Stimulated activated CD4-positive, alpha-beta T cell treated with anti-CD3 and anti-CD28 coated beads, Interleukin-4, amount 100 ng/mL, for 4 hours (primary cell): ENCODE measurements around the gene FABP3.
"Not testable (repeated sequence)": the region's sequence is repeated elsewhere in the genome, so short reads cannot be mapped to it uniquely, and the experiment has no call there.

Experiments used
- DNase-seq, 2 experiments: peaks; one replicate each; pipeline ENCODE4 v3.0.0-alpha.2; 2020

Gene FABP3

GRCh38 chr1:31397360-31398095, 24.7 kb upstream of the FABP3 start:
- DNase-seq: no peak

DNA sequence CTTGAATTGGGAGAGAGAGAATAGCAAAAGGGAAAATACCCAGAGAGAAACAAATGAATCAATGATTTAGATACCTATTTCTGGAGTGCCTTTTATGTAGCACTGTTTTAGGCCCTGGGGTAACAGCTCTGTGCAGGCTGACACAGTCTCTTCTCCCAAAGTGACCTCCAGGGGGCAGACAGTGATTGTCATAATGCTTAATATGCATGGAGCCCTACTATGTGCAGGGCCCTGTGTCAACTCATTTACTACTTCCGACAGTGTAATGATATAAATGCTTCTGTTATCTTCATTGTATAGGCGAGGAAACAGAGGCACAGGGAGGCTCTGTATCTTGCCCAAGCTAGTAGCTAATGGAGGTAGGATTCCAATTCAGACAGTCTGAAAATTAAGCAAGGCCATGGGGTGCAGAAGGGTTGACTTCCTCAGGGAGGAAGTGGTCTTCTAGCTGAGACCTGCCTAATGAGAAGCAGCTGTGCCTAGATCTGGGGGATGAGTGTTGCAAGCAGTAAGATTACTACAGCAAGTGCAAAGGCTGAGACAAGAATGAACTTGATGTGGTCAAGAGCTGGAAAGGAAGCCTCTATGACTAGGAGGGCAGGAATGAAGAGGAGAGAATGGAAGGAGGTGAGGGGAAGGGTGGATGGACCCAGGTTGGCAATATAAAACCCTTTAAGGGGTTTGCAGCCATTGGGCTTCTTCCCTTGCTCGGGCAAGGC, 23.9 kb upstream of the FABP3 start:
- DNase-seq: no peak

DNA sequence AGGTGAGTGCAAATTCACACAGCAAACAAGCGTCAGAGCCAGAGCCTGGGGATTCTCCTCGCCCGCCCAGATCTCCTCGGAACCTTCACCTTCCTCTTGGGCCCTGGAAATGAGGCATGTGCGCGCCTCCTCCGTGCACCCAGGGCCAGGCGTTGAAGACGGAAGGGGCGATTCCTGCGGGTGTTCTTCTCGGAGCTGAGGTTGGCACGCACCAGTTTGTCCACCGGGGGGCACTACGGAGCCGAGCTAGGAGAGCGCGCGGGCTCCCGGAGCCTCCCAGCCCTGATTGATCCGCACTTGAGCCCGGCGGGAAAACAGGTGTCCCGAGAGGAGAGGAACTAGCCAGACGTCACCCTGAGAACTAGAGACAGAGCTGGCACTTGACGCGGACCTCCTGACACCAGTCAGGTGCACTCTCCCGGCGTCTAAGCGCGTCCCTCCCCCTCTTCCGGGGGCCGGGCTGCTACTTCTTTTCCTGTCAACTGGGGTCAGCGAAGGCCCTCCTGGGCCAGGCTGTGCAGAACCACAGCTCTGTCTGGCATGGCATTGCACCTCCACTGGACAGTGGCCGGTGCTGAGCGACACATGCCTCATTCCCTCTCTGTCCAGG, 21.8 kb upstream of the FABP3 start:
- DNase-seq: peak; percentile 66 to 79

DNA sequence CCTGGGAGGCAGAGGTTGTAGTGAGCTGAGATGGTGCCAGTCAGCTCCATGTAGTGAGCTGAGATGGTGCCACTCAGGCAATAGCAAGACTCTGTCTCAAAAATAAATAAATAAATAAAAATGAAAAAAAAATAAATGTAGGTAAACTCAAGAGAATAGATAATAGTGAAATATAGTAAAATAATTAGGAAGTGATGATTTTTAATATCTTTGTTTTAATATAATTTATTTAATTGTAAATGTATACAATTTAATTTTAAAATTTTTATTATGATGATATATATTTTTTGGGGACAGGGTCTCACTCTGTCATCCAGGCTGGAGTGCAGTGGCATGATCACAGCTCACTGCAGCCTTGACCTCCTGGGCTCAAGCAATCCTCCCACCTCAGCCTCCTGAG, 20.6 kb upstream of the FABP3 start:
- DNase-seq: no peak

- DNase-seq: no peak
These were observed 17.2 kb upstream of the FABP3 start for GRCh38 chr1:31390071-31390470.

DNA sequence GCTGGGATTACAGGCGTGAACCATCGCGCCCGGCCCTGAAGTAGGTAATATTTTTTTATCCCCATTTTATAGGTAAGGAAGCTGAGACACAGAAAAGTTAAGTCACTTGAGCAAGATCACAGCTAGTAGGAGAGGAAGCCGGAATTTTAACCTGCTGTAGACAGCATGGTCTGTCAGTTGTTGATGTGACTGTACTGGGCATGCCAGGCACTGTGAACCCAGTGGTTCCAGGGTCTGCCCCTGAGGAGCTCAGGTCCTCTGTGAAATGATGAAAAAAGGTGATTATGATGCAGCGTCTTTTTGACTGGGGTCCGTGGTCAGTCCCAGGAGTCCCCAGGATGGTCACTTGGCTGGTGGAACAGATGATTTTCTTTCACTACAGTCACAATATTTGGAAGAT, 16.7 kb upstream of the FABP3 start:
- DNase-seq: no peak

DNA sequence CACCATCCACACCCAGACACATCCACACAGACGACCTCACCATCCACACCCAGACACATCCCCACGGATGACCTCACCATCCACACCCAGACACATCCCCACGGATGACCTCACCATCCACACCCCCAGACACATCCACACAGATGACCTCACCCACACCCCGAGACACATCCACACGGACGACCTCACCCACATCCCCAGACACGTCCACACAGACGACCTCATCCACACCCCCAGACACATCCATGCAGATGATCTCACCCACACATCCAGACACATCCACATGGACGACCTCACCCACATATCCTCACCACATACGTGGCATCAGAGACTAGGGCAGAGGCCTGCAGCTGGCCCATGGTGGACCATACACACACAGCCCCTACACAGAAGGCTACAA, 14.7 kb upstream of the FABP3 start:
- no peak for DNase-seq

DNA sequence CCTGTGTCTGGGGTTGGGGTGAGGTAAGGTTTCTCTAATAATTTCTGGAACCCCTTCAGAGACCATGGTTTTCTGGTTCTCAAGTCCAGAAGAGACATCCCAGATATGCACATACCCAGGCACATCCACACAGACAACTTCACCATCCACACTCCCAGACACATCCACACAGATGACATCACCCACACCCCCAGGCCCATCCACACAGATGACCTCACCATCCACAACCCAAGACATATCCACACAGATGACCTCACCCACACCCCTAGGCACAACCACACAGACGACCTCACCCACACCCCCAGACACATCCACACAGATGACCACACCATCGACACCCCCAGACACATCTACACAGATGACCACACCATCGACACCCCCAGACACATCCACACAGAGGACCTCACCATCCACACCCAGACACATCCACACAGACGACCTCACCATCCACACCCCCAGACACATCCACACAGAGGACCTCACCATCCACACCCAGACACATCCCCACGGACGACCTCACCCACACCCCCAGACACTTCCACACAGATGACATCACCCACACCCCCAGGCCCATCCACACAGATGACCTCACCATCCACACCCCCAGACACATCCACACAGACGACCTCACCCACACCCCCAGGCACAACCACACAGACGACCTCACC, 13.8 kb upstream of the FABP3 start:
- not testable (repeated sequence) for DNase-seq

GRCh38 chr1:31383967-31384366, 11.1 kb upstream of the FABP3 start:
- no peak for DNase-seq

- no peak for DNase-seq
These were observed 9.6 kb upstream of the FABP3 start for GRCh38 chr1:31382379-31382989.

DNA sequence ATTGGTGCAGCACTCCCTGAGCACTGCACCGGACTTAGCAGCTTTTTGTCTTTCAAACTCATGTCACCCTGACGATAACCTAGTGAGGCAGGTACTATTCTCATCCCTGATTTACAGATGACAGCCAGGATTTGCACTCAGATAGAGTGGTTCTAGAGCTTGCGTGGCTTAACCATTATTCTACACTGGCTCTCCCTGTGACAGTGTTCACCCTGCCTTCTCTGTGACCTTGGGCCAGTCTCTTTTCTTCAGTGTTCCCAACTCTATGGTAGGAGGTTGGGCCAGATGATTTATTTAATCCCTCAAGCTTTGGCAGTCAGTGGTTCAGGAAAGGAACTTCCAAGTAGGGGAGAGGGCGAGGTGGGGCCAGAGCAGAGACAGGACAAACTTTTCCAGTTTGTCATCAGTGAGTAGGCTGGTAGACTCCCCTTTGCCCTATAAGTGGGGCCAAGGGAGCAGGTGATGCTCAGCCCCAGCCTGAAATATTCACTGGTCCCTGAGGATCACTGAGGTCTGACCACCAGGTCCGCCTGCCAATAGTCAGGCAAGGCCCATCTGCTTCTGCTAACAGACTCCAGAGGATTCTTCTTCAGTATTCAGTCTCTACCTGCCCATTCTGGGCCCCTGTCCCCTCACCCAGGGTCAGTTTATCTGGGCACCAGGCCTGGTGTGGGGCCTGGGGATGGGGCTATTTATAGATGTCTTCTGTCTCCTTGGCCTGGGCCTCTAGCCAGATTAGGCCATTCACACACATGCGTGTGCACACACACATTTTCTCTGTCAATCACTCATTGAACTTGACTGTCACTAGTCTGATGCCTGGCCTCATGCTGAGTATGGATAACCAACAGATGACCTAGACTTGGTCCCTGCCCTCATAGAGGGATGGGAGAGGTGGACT, 8.8 kb upstream of the FABP3 start:
- DNase-seq: no peak

DNA sequence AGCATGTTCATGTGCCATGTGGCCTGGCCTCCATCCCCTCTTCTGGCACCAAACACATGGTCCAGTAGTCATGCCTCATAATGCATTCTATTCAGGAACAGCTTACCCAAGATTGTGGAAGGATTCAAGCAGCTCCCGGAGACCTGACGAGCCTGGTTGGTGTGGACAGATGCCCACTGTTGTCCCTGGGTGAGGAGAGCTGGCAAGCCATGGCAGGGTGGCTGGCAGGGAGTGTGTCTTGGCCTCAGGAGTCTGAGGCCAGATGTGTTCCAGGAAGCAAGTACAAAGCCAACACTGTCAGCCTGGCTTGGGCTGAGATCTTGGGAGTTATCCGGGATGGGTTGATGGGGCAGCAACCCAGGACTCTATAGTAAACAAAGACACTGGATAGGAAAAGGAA, 7.3 kb upstream of the FABP3 start:
- no peak for DNase-seq

DNA sequence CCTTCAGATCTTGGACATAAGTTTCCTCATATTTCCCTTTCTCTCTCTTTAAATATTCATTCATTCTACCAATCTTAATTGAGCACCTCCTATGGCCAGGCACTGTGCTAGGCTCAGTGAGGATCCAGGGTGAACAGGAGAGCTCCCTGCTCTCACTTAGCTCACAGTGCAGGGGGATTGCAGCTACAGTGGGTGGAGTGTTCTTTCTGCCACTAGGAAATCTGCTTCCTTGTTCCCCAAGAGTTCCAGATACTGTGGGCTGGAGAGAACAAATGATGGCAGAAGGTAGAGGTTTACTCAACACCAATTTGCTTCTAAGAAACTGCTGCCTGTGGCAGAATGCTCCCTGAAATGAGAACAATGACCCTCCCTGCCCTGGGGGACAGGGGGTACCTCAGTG, 5.1 kb upstream of the FABP3 start:
- DNase-seq: no peak

DNA sequence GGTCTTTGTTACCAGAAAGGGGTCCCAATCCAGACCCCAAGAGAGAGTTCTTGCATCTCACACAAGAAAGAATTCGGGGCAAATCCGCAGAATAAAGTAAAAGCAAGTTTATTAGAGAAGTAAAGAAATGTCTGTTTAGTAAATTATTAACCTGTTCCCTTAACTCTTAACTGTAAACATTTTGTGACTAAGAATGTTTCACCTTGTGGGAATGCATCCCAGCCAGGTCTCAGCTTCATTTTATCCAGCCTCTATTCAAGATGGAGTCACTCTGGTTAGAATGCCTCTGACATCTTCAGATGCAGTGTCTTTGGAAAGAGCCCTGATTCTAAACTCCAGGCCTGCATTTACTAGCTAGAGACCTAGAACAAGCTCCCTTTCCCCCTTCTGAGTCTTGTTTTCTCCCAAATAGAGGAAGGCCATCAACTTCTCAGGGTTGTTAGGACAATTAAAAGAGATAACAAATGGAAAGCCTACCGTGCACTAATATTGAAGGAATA, 4.5 kb upstream of the FABP3 start:
- DNase-seq: no peak

GRCh38 chr1:31376375-31377134, 3.7 kb upstream of the FABP3 start:
- DNase-seq: no peak

DNA sequence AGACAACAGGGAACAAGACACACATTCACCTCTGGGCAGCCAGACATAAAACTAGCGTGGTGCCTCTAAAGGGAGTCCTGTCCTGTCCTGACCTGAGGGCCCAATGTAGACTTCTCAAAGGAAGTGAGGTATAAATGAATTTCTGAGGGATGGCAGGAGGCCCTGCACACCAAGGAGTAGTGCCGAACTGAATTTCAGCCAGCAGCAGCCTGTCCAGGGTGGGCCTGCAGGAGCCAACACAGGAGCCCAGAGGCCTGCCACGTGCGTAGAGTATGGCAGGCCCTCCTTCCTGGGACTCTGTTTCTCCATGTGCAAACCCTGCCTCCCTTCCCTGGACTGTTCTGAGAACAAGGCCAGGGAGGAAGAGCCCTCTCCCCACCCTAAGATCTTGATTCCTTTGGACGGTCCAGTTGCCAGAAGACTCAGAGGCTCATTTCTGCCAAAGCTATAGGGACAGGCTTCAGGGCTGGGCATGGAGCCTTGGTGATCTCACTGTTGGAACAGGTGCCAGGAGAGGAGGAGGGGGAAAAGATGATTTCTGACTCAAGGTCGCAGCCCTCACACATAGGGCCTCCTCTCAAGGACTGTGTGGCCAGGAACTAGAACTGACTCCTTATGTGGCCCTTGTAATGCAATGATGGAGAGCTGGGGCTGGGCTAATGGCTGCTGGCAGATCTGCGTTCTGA, 1.8 kb upstream of the FABP3 start:
- DNase-seq: no peak

GRCh38 chr1:31373897-31374486, 1.1 kb upstream of the FABP3 start:
- DNase-seq: no peak

GRCh38 chr1:31372751-31373055, 173 bp downstream of the FABP3 start:
- DNase-seq: no peak

- no peak for DNase-seq
These were observed 825 bp downstream of the FABP3 start for GRCh38 chr1:31372051-31372450.
